DMS153 treated with DMSO at 0.1 percent for 48 hours (cell line): ENCODE results near the gene ZBTB20.

ENCODE experiments used
- DNase-seq: peaks from one replicate; lab custom pipeline; 2025; ENCODE audit not compliant: unreplicated experiment; lab: John Stamatoyannopoulos, UW

Gene ZBTB20

DNA sequence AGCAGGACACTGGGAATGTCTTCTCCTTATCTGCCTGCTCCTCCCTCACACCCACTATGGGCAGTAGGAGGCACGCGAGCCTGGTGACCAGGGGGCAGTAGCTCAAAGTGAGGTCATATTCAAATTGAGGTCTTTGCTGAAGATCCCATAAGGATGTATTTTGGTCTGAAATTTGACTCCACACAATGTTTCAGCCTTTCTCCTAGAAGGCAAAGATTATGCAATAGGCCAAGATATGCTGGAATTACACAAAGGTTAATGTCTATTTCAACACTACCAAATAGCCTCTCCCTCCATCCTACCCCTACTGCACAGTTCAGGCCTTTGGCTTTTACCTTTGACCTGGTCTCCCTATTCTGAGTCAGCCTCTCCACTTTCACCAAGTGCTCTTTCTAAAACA, 650.2 kb downstream of the ZBTB20 start:
- DNase-seq = no peak

DNA sequence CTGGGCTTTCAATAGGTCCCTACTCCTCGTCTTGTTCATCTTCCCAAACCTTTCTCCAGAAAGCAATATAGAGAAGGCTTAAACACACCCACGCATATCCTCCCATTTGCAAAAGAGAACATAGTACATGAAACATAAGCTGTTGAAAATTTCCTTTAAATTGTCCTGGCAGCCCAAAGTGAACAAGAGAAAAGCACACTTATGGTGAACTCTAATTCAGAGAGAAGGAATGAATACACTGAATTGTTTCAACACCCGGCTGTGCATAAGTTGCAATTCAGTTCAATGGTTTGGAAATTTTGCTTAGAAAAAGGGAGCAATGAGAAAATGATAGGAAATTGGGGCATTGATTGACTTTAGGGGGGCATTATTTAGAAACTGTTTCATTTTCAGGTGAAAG, 650.6 kb downstream of the ZBTB20 start:
- no peak for DNase-seq

DNA sequence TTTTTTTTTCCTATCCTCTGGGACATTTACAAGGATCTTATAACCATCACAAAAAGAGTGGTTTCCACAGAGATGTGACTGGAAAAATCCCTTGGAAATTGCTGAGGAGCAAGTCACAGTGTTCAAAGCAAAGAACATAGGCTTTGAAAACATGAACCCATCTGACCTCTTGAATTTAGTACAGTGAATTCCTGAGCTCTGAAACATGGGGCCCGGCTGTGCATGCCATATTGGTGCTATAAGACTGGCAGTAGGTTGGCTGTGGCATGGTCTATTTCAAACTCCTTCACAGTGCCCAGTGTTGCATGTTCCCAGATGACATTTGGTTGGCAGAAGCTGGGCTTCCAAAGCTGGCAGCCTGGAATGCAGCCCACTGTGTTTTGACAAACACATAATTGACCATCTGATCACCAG, 651.1 kb downstream of the ZBTB20 start:
- no peak for DNase-seq

DNA sequence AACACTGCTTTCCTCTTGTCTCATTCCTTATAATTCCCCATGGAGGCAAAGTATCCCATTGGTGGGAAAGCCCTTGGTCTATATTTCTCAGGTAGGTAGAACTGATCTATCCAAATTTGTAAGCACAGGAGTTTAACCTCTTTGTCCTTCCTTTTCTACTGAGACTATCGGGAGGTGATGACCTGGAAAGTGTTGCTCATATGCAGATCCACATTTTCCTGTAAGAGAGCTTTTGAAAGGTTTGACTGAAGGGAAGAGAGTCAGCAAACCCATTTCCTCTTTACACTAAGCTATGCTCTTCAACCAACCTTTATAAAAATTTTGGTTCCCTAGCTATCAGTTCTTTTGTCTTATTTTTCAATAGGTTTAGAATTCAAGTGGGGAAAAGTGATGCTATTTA, 652.6 kb downstream of the ZBTB20 start:
- no peak for DNase-seq

DNA sequence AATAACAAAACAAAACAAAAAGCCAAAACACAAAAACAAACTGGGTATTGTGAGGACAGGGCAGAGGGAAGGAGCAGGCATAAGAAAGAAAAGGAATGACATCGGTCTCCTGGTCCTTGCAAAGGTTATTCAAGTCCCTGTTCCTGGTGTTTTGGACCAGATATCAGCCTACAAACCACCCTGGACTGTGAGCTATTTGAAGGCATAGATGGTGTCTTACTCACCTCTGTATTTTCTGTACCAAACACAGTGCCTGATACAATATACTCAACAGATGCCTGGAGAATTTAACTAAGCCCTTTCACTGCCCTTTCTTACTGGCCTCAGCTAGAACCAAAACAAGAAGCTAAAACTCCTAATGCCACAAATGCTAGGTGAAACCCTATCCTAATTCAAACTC, 656.3 kb downstream of the ZBTB20 start:
- no peak for DNase-seq

DNA sequence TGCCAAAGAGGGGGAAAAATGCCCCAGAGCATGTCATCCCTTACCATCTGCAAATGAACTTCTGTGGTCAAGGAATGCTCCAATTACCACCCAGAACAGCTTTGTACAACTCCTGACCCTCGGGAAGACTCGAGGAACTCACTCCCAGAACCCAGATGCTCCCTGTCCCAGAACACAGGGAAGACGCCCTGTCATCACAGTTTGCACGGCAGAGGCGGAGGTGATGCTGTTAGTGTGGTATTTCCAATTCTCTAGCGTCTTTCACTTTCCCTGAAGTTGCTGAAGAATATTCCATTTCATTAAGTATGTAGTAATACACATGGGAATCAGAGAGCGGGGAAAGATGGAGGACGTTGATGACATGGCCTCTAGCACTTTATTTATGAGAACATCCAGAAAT, 659.6 kb downstream of the ZBTB20 start:
- no peak for DNase-seq

DNA sequence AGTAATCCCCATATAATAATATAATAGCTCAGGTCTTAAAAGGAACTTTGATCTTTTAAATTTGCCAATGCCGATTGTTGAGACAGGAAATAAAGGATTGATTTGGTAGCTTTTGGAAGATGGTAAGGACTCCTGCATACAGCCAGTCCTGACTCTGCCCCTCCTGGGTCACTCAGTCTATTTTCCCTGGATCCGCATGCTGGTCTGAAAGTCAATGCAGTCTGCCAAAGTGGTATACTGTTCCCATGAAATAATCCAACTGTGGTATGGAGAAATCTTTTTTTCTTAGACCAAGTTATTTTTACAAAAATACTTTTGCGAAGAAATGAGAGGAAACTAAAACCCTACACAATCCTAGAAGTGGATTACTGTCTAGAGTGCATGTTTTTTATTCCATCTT, 662.2 kb downstream of the ZBTB20 start:
- DNase-seq = no peak

DNA sequence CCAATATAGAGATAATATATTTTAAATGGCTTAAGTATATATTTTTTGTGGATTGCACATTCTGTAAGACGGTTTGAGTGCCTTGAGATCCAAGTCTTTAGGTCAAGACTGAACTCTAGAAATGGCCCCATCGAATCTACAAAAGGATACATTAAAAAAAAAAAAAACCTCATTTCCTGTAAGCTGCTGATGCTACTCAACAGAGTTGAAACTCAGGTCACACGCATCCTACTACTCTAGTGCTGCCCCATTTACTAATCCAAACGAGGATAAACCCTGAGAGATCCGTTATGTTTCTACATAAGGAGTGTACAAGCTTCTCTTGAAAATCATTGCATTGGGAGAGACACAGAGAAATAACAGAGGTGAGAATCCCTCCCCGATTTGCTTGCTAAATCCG, 666.0 kb downstream of the ZBTB20 start:
- no peak for DNase-seq

DNA sequence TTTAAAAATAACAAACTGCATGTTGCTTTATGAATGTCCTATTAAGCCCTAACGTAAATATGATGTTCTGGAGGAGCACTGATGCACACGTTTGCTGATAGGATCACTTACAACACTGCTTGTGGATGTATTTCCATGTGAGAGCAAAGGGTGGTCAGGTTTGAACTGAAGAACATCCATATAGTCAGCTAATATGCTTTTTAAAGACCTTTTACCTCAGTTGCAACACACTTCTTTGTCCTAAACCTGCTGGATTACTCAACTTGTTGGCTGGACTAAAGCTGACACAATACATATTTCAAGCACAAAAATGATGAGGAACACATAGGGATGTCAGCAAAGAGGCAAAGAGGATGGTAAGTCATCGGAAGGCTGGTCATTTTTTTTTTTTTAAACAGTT, 666.6 kb downstream of the ZBTB20 start:
- no peak for DNase-seq

DNA sequence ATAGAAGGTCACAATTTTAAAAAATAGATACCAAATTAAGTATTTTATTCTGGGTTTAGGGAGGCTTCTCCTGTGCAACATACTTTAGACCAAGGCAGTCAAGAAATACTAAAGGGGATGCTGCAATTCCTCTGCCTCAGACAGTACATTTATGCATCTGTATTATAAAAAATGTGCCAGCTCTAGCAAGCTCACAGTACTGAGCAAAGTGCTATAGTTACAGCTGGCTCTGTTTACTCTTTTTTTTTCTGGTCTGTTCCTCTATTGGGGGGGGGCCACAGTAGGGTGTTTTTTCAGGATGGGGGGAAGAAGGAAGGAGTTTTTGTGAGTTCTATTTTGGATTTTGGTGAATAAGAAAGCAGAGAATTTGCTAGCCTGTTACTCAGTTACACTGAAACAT, 668.3 kb downstream of the ZBTB20 start:
- DNase-seq = no peak

DNA sequence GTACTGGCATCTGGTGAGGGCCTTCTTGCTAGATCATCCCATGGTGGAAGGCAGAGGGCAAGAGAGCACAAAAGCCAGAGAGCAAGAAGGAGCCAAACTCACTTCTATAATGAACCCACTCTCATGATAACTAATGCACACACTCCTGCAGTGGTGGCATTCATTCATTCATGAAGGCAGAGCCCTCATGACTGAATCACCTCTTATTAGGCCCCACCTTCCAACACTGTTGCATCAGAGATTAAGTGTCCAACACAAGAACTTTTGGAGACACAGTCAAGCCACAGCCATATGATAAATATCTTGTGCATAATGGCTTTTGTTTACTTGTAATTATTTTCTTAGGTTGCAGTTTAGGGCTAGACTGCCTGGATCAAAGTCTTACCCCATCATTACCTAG, 670.6 kb downstream of the ZBTB20 start:
- DNase-seq = no peak

DNA sequence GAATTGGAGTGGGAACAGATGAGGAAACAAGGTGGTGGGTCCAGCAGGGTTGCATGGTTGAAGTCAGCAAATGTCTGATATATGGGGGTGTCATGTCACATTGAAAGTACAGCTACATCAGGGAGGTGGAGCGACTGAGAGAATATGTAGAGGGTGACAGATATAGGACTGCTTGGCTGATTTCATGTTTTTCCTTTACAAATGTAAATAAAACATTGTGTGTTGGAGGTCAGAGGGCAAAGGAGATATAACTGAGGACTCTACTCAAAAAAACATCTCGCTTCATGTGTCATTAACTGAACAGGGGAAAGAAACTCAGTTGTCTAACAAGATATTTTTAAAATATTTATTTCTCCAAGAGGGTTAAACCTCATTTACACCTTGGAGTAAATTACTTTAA, 675.6 kb downstream of the ZBTB20 start:
- no peak for DNase-seq

DNA sequence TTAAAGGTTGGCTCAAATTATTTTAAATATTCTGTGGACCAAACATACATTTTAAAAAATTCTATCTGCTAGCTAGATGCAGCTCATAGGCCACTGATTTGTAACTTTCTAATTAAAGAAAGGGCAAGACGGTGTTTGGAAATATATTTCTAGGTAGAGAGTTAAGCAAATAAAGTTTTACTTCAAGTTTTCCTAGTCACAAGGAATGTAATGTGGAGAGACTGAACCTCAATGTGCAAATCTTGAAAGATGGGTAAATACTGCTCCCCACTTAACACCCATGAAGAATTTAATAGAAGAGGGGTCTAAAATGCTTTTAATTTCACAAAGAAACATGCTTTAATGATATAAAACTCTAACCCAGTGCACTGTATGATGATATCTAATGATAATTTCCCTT, 678.0 kb downstream of the ZBTB20 start:
- DNase-seq = no peak

DNA sequence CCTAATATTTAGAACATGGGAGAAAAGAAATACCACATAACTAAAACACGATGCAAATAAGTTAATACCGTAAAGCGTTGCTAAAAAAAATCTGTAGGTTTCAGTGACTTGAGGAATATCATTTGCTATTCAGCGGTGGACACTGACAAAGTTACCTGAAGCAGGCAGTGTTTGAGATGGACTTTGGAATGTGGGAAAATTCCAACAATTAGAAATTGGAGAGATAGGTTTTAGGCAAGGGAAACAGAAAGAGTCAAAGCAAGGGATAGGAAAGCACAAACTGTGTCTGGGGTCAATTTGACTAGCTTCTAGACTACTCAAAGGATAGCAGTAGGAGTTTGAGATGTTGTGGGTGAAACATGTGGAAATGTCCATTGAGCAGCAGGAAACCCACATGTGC, 680.3 kb downstream of the ZBTB20 start:
- DNase-seq = no peak

DNA sequence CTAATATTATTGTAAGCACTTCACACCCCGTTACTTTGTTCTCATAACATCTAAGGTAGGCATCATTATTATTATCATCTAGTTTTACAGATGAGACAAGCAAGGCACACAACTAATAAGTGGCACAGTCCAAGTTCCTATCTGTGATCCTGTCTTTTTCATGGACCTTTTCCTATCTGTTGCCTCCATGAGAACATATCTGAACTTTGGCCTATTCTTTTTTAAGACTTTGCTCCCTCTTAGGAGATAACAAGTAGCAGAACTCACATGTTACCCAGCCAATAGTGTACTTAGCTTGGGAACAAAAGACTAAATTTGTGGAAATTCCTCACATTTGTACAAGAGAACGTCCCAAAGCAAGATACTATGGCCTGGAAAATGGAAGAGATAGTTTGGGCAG, 680.8 kb downstream of the ZBTB20 start:
- no peak for DNase-seq

DNA sequence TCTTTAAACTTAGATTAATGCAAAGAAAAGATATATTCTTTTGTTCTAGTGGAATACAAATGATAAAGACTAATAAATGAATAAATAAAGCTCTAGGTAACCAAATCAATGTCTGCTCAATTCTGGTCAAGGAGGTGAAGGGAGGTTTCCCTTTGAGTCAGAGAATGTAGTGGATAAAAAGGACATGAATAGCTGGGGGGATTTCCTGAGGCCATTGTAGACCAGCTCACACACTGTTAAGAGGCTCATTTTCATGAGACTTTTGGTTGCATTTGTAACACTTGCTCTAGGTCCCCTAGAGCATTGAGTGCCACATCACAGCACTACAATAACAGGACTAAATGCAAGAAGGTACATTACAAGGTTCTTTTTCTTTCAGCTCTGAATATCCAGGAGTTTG, 682.5 kb downstream of the ZBTB20 start:
- DNase-seq = no peak

DNA sequence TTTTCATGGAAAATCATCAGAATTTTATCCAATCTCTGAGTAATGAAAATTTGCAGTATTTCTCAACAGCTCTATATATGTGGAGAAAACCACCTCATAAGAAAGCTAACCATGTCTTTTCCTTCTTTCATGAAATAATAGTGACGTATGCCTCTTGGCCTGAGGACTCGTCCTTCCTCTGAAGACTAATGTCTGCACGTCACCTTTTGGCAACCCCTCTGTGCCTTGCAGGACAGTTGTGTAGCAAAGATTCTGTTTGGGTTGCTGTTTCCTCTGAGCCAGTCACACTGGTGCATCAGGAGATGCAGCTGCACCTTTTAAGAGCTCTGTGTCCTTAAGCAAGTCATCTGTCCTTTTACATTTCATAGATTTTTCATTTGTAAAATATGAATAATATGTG, 684.3 kb downstream of the ZBTB20 start:
- DNase-seq = no peak

DNA sequence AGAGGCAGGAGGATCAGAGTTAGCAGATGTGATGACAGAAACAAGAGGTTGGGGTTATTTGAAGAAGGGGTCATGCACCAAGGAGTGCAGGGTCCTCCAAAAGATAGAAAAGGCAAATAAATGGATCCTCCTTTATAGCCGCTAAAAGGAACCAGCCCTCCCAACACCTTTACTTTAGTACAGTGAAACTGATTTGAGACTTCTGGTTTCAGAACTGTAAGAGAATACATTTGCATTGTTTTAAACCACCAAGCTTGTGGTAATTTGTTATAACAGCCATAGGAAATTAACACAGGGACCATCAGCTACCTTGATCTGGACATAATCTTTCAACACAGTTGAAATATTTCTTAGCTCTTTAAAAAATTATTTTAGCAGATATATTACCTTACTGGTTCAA, 686.6 kb downstream of the ZBTB20 start:
- no peak for DNase-seq

DNA sequence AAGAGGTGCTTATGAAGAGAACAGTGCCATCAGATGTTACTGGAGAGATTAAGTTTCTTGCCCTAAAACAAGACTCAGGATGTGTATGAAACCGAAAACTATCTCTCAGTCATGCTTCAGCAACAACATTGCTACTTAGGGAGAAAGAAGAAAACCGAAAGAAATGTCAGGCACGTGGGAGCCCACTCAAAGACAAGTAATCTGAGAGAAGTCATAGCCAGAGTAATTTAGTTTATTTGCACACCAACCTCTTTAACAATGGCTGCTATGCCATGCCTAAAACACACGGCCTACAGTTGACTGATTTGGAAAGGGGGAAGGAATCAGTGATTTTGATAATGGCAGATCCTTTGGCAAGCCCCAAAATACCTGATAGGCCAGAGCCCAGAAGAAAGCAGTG, 690.3 kb downstream of the ZBTB20 start:
- DNase-seq = no peak

DNA sequence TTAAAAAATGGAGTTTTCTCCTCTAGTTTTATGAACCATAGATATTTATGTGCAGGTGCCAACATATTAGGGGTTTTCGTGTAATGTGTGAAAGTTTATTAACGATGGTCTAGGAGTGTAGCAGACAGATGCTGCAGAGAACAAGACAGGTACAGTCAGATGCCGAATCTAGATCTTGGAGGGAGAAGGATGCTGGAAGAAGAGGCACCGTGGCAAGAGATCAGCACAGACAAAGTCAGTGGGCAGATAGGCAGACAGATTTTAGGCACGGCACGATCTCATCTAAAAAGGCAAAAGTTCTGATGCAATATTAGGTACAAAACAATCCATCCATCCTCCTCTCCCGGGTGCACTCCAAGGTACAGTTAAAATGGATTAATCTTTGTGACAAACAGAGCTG, 691.7 kb downstream of the ZBTB20 start:
- DNase-seq = no peak

DNA sequence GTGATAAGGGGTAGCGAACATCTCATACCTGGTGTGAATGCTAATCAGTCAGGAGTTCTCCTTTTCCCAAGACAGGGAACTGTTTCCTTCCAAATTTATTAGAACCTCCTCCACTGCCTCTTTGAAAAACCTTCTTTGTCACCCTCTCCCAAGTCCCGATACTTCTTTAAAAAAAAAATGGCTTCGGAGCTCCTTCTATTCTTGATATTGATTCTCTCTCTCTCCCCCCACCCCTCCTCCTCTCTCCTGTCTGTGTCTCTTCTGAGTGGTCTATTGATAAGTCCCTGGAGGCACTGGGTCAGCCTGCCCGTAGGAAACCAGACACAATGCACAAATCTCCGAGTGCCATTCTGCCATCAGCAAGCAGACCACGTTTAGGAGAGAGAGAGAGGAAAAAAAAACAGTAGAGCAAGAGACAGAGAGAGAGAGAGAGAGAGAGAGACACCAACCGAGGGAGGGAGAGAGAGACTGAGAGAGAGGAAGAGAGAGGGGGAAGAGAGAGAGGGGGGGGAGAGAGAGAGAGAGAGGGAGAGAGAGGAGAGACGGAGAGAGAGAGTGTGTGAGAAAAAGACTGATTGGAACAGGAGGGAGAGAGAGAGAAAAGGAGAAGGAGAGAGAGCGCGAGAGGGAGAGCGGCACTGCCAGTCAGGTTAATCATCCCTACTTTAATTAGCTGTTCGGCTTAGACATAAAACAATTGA, 692.4 kb downstream of the ZBTB20 start:
- DNase-seq = peak; percentile 20

DNA sequence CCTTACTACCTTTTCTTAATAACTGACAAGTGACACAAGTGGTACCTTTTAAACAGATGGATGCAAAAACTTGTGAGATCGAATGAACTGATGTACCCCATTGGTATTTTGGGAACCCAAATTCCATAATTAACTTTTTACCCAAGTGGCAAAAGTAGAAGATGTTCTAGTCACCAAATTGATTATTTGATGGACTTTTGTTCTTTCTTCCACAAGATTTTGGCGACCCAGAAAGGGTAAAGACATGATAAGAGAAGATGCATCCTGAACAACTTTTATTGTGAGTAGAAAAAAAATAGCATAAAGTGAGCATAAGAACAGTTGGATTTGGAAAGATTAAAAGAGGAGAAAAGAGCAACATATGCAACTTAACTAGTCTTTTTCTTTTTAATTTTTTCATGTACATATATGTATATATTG, 693.7 kb downstream of the ZBTB20 start:
- no peak for DNase-seq

DNA sequence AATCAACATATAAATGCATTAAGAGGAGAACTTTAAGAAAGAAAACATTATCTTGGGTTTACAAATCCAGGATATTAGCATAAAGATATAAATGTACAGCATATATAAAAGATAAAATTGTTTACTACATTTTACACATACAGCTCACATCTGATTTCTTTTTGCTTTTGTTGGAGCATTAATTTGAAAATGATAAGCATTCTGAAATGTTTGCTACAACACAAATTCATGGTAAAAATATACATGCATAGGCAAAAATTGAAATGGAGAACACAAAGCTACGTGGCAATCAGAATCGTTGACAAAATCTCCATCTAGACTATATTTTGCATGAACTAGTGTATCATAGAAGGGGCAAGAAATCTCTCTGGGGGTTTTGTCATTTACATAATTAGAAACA, 694.2 kb downstream of the ZBTB20 start:
- no peak for DNase-seq

DNA sequence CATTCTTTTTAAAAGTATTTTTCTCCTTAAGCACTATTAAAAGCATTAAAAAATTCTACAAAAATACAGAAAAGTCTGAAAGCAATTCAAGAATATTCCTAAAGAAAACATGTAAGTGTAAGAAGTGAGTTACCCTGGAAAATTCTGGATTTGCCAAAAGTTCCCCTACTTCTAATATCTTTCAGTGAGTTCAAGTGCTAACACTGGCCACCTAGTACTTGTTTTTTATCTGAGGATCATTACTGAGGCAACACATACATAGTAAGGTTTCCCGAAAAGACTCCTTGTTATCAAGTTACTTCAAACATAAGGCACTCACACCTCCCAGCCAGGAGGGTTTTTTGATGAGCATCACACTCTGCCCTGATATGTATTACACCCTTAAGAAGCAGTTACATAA, 694.8 kb downstream of the ZBTB20 start:
- no peak for DNase-seq
